BE2C (cell line): ENCODE data around the gene WDR93.

Source experiments
- DNase-seq: peaks from one replicate; pipeline ENCODE4 v3.0.0-alpha.2; 2020
- H3K27me3 ChIP-seq: fragments of 250-450 bp; sonication (Bioruptor Pico); 2 replicates; pipeline ENCODE4 v1.5.1; 2020; ENCODE audit warnings: mild to moderate bottlenecking
- H3K36me3 ChIP-seq: fragments of 250-450 bp; sonication (Bioruptor Pico); 2 replicates; pipeline ENCODE4 v1.5.1; 2020; ENCODE audit warnings: mild to moderate bottlenecking
- H3K4me1 ChIP-seq: fragments of 250-450 bp; sonication (Bioruptor Pico); 2 replicates; pipeline ENCODE4 v1.5.1; 2020
- H3K4me3 ChIP-seq: 2 replicates; pipeline ENCODE4 v1.5.1; 2011; ENCODE audit warnings: low read depth, low read length
- H3K9me3 ChIP-seq: fragments of 250-450 bp; sonication (Bioruptor Pico); 2 replicates; pipeline ENCODE4 v1.5.1; 2020
- TF ChIP-seq, protein P1 (sequence below): IDR thresholded peaks from 2 replicates; pipeline ENCODE4 v1.5.1; 2012; ENCODE audit warnings: mild to moderate bottlenecking, low read depth, low read length

WDR93 gene

DNA sequence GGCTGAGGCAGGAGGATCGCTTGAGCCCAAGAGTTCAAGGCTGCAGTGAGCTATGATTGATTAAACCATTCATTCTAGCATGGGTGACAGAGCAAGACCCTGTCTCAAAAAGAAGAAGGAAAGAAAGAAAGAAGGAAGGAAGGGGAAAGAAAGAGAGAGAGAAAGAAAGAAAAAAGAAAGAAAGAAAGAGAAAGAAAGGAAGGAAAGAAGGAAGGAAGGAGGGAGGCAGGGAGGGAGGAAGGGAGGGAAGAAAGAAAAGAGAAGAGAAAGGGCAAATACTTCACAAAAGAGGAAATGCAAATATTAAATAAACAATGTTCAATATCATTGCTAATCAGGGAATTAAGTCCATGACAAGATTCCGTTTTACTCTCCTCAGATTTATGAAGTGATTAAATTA is 31.3 kb upstream of the WDR93 start:
- no peak for DNase-seq
- Histone ChIP-seq H3K36me3 (no peaks in the 10 kb centered on the region), H3K4me1 (no peaks in the 10 kb centered on the region), H3K27me3 (no peaks in the 10 kb centered on the region), H3K9me3 (no peaks in the 10 kb centered on the region), H3K4me3 (no peak overlapping the region)
- TF ChIP-seq, protein P1, sequence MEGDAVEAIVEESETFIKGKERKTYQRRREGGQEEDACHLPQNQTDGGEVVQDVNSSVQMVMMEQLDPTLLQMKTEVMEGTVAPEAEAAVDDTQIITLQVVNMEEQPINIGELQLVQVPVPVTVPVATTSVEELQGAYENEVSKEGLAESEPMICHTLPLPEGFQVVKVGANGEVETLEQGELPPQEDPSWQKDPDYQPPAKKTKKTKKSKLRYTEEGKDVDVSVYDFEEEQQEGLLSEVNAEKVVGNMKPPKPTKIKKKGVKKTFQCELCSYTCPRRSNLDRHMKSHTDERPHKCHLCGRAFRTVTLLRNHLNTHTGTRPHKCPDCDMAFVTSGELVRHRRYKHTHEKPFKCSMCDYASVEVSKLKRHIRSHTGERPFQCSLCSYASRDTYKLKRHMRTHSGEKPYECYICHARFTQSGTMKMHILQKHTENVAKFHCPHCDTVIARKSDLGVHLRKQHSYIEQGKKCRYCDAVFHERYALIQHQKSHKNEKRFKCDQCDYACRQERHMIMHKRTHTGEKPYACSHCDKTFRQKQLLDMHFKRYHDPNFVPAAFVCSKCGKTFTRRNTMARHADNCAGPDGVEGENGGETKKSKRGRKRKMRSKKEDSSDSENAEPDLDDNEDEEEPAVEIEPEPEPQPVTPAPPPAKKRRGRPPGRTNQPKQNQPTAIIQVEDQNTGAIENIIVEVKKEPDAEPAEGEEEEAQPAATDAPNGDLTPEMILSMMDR = no peak

DNA sequence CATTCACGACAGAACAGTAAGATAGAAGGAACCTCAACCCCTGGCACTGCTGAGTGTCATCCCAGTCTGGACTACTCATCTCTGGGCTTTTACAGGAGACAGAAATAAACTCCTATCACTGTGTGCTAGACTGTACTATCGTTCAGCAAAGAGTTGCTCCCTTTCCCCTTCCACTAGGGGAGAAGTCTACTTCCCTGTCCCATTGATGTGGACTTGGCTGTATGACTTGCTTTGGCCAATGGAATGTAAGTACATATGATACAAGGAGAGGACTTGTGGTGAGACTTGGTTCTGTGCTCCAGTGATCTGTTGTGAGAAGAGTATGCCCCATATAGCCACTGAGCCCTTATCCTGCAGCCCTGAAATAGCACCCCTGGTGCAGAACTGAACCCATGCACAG is 30.1 kb upstream of the WDR93 start:
- no peaks in the 10 kb centered on the region for H3K27me3 ChIP-seq
- H3K4me1 ChIP-seq = no peaks in the 10 kb centered on the region
- no peak overlapping the region for H3K4me3 ChIP-seq
- DNase-seq = no peak
- TF ChIP-seq, protein P1 = no peak
- H3K36me3 ChIP-seq = no peaks in the 10 kb centered on the region
- H3K9me3 ChIP-seq = no peaks in the 10 kb centered on the region

DNA sequence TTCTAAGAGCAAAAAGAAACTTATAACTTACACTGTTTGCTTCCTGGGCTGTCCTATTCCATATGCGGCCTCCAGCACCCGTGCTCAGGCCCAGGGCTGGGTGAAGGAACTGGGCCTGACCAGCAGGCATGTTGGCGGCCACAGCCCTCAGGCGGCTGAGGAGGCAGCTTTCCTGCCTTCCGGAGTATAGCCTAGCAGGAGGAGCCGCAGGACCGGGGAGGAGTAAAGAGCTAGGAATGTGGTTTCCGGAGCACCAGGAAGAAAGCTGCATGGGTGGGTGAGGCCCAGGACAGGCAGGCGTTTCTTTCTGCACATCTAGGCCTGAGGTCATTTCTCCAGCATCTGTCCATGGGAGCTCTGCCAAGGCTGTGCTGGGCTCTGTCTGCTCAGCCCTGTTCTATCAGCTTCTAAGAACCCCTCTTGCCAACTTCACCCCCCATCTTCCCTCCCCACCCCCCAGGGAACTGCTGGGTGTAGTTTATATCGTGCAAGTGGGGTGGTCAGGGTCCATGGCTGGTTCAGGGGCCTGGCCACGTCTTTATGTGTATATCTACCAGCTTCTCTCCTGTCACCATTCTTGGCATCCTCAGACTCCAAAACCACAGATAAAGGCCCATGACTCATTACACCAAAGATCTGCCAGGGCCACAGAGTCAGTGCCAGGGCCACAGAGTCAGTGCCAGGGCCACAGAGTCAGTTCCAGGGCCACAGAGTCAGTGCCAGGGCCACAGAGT is 27.6 kb upstream of the WDR93 start:
- H3K4me1 ChIP-seq = no peaks in the 10 kb centered on the region
- H3K27me3 ChIP-seq = no peaks in the 10 kb centered on the region
- H3K9me3 ChIP-seq = no peaks in the 10 kb centered on the region
- H3K36me3 ChIP-seq = no peaks in the 10 kb centered on the region
- no peak for DNase-seq
- no peak overlapping the region for H3K4me3 ChIP-seq
- TF ChIP-seq, protein P1 = no peak

DNA sequence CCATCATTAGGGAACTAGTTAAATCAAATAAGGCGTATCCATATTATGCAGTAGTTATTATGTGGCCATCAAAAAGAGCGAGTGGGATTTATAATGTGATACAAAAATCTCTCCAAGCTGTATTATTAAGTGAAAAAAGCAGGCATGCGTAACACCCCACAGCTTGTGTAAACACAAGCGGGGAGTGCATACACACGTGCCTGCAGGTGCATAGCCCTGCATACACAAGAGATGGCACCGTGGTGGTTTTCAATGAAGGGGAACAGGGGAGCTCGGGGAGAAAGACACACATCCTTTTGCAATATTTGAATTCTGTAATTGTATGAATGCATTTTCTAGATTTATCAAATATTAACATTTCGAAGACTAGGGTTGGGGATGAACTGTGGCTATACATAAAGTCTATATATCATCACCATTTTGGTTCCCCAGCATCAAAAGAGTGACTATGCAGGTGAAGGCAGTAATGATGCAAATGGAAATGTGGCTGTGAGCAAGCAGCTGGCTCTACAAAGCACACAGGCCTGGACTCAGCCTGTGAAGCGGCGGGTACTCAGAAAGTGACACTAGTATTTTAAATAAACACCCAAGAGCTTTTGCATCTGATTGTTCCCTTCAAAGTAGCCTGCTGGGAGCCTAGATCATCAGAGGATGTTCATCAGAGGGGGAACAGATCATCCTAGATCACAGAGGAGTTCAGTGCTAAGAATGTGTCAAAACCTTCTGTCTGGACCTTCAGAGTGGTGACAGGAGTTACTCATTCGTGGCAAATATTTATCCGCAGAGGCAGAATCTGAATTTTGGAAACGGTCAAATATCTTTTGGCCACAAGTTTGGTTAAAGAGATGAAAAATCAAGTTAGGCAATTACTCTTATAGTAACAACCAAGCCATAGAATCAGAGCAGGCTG is 25.9 kb upstream of the WDR93 start:
- H3K4me3 ChIP-seq = peak overlapping the region; percentile 55
- H3K36me3 ChIP-seq = no peaks in the 10 kb centered on the region
- no peak for DNase-seq
- no peaks in the 10 kb centered on the region for H3K27me3 ChIP-seq
- H3K4me1 ChIP-seq = no peaks in the 10 kb centered on the region
- TF ChIP-seq, protein P1 = no peak
- H3K9me3 ChIP-seq = no peaks in the 10 kb centered on the region

- peak; percentile 71 for DNase-seq
- H3K4me3 ChIP-seq = peak overlapping the region; percentile 55
- H3K9me3 ChIP-seq = no peaks in the 10 kb centered on the region
- no peaks in the 10 kb centered on the region for H3K27me3 ChIP-seq
- H3K36me3 ChIP-seq = no peaks in the 10 kb centered on the region
- TF ChIP-seq, protein P1 = no peak
- no peaks in the 10 kb centered on the region for H3K4me1 ChIP-seq
Measured at GRCh38 chr15:89665449-89666181, 25.0 kb upstream of the WDR93 start.
